WI38 (cell line): ENCODE results near the gene CNFN.
"Not testable (repeated sequence)": the region's sequence is repeated elsewhere in the genome, so short reads cannot be mapped to it uniquely, and the experiment has no call there.

ENCODE experiments used
- H3K4me3 ChIP-seq: 2 replicates; pipeline ENCODE4 v1.5.1; 2011; ENCODE audit warnings: low read depth, mild to moderate bottlenecking, control low read depth, low read length
- CTCF ChIP-seq: IDR thresholded peaks from 2 replicates; pipeline ENCODE4 v1.5.1; 2012; ENCODE audit warnings: low read depth, mild to moderate bottlenecking, control low read depth, low read length

CNFN gene

GRCh38 chr19:42349378-42350107 lies 40.6 kb downstream of the CNFN start:
- no peak for TF ChIP-seq CTCF

GRCh38 chr19:42348211-42348610 lies 41.9 kb downstream of the CNFN start:
- no peak for TF ChIP-seq CTCF
- no peak overlapping the region for H3K4me3 ChIP-seq

More at GRCh38 chr19:42349378-42350107, 40.6 kb downstream of the CNFN start:
- no peak overlapping the region for H3K4me3 ChIP-seq

- no peak for TF ChIP-seq CTCF
- no peak overlapping the region for H3K4me3 ChIP-seq
Observed at GRCh38 chr19:42345191-42345812, 44.8 kb downstream of the CNFN start.

GRCh38 chr19:42344336-42344893 lies 45.7 kb downstream of the CNFN start:
- no peak overlapping the region for H3K4me3 ChIP-seq
- no peak for TF ChIP-seq CTCF

- TF ChIP-seq CTCF = 0 out of 2 replicates have a peak, but pooled peaks have one; percentile 10
- no peak overlapping the region for H3K4me3 ChIP-seq
Observed at GRCh38 chr19:42343344-42344110, 46.6 kb downstream of the CNFN start.

- H3K4me3 ChIP-seq = not testable (repeated sequence)
Observed at GRCh38 chr19:42339922-42340321, 50.2 kb downstream of the CNFN start.

DNA sequence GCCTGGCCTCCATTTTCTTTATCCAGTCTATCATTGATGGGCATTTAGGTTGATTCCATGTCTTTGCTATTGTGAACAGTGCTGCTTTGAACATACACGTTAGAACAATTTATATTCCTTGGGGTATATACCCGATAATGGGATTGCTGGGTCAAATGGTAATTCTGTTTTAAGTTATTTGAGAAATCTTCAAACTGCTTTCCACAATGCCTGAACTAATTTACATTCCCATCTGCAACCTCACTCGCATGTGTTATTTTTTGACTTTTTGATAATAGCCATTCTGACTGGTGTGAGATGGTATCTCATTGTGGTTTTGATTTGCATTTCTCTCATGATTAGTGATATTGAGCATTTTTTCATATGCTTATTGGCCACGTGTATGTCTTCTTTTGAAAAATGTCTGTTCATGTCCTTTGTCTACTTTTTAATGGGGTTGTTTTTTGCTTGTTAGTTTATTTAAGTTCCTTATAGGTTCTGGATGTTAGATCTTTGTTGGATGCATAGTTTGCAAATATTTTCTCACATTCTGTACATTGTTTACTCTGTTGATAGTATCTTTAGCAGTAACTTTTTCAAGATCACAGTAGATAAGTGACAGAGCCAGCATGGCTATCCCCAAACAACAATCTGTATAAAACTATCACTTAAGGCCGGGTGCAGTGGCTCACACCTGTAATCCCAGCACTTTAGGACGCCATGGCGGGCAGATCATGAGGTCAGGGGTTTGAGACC lies 50.8 kb downstream of the CNFN start:
- not testable (repeated sequence) for H3K4me3 ChIP-seq
